Keratinocyte (primary cell): Measurements from ENCODE around the gene CCDC24. TPM values are rescaled to one million over a fixed set of nuclear protein-coding genes. Genes with fewer than 3 reads are reported as not detected.
A peak's percentile ranks its signal among the peaks of the same experiment; 100 is the strongest.

Source experiments
- DNase-seq: peaks from one replicate; pipeline ENCODE4 v3.0.0-alpha.2; 2011; ENCODE audit warnings: low read depth, missing footprints, low spot score
- FAIRE-seq: peaks from 2 replicates; lab custom pipeline; 2011; peaks lifted over from hg19 to GRCh38; lab: Jason Lieb, UNC
- H2AFZ ChIP-seq: 2 replicates; pipeline ENCODE4 v1.6.0; 2012; ENCODE audit warnings: low read length, control low read depth, inconsistent platforms; ENCODE audit not compliant: control insufficient read depth
- H3K27ac ChIP-seq: 2 replicates; pipeline ENCODE4 v1.5.1; 2011; ENCODE audit warnings: low read length; ENCODE audit not compliant: control insufficient read depth, insufficient read depth
- H3K27me3 ChIP-seq: 3 replicates; pipeline ENCODE4 v1.6.0; 2011; ENCODE audit warnings: low read length; ENCODE audit not compliant: control insufficient read depth, insufficient read depth; ENCODE audit errors: extremely low read depth
- H3K36me3 ChIP-seq, 2 experiments: 2 replicates in 1 of 2; 3 replicates in 1 of 2; pipeline ENCODE4 v1.5.1; 2011; ENCODE audit warnings: low read length in 2 of 2, mild to moderate bottlenecking in 1 of 2; ENCODE audit not compliant: control insufficient read depth in 2 of 2, insufficient read depth in 2 of 2; ENCODE audit errors: extremely low read depth in 1 of 2
- H3K4me1 ChIP-seq: 3 replicates; pipeline ENCODE4 v1.5.1; 2011; ENCODE audit warnings: low read length; ENCODE audit not compliant: control insufficient read depth, insufficient read depth; ENCODE audit errors: extremely low read depth
- H3K4me2 ChIP-seq: 3 replicates; pipeline ENCODE4 v1.6.0; 2011; ENCODE audit warnings: low read depth, low read length; ENCODE audit not compliant: control insufficient read depth, insufficient read depth; ENCODE audit errors: extremely low read depth
- H3K4me3 ChIP-seq, 3 experiments: fragments of 200-600 bp in 1 of 3; sonication (generic) in 1 of 3; 2 replicates in 2 of 3; 3 replicates in 1 of 3; pipeline ENCODE4 v1.5.1; 2011 to 2016; ENCODE audit warnings: low read length in 3 of 3, mild to moderate bottlenecking in 3 of 3, control low read depth in 2 of 3, inconsistent platforms in 1 of 3, low read depth in 1 of 3, mixed read lengths in 1 of 3, mixed run types in 1 of 3, moderate library complexity in 1 of 3; ENCODE audit not compliant: control insufficient read depth in 2 of 3, insufficient read depth in 2 of 3; ENCODE audit errors: extremely low read depth in 1 of 3
- H3K79me2 ChIP-seq: 2 replicates; pipeline ENCODE4 v1.6.0; 2012; ENCODE audit warnings: low read length; ENCODE audit not compliant: control insufficient read depth, insufficient read depth
- H3K9ac ChIP-seq: 3 replicates; pipeline ENCODE4 v1.6.0; 2011; ENCODE audit warnings: low read length; ENCODE audit not compliant: control insufficient read depth, insufficient read depth; ENCODE audit errors: extremely low read depth
- H3K9me1 ChIP-seq: 3 replicates; pipeline ENCODE4 v1.6.0; 2011; ENCODE audit warnings: low read length; ENCODE audit not compliant: control insufficient read depth, insufficient read depth; ENCODE audit errors: extremely low read depth
- H3K9me3 ChIP-seq: 2 replicates; pipeline ENCODE4 v1.5.1; 2012; ENCODE audit warnings: low read depth, low read length; ENCODE audit not compliant: control insufficient read depth
- H4K20me1 ChIP-seq: 3 replicates; pipeline ENCODE4 v1.6.0; 2011; ENCODE audit warnings: low read length; ENCODE audit not compliant: control insufficient read depth, insufficient read depth; ENCODE audit errors: extremely low read depth
- CTCF ChIP-seq, 3 experiments: IDR thresholded peaks in 1 of 3; conservative IDR thresholded peaks in 1 of 3; optimal IDR thresholded peaks in 1 of 3; 2 replicates in 2 of 3; 3 replicates in 1 of 3; pipeline versions ENCODE3 to v1.5.1; 2011; ENCODE audit warnings: low read length in 3 of 3, mild to moderate bottlenecking in 3 of 3, moderate library complexity in 2 of 3, control low read depth in 1 of 3, inconsistent platforms in 1 of 3; ENCODE audit not compliant: insufficient read depth in 2 of 3; ENCODE audit errors: extremely low read depth in 1 of 3
- EZH2 ChIP-seq: IDR thresholded peaks from one replicate; pipeline ENCODE4 v1.6.1; 2012; ENCODE audit warnings: inconsistent platforms, mild to moderate bottlenecking, low read length, moderate library complexity
- dilution Hi-C: fragments of 300-500 bp; cut with MboI; formaldehyde crosslinking; loops from one replicate; pipeline ENCODE4 v1.7.0; 2020; ENCODE audit warnings: low sequenced_read_pairs; ENCODE audit not compliant: extremely low pct_ligation_motif_present
- polyA plus RNA-seq, 5 experiments: library from polyadenylated mRNA; depleted of rRNA in 3 of 5; stranded (reverse) in 3 of 5; stranded (forward) in 1 of 5; unstranded in 1 of 5; fragments of >200 nt; gene quantifications; 1 replicate in 1 of 5; 2 replicates in 3 of 5; 3 replicates in 1 of 5; pipeline versions ENCODE4 v1.2.1 to v1.2.3, GENCODE V29; 2011 to 2012; ENCODE audit warnings: missing spikeins in 2 of 5, low read depth in 1 of 5, low replicate concordance in 1 of 5

Gene CCDC24
- polyA plus RNA-seq, 1 donor (not counting 4 experiments of a cell fraction or from before 2014, with no cell fraction given) = 5.2 TPM

- peaks cover 40% of the 10 kb centered on the region for H3K4me1 ChIP-seq
Measured at GRCh38 chr1:43974443-43975248, 16.8 kb upstream of the CCDC24 start, which contains the start of gene ATP6V0B. Gene ATP6V0B (plus strand): TSS chr1:43974960. CDS start chr1:43975041, 81 bp downstream.

GRCh38 chr1:43975249-43975961 is 16.0 kb upstream of the CCDC24 start:
- Histone ChIP-seq H3K9ac (peak overlapping the region; percentile 87), H4K20me1 (no peaks in the 10 kb centered on the region), H3K9me3 (no peaks in the 10 kb centered on the region), H3K79me2 (peaks cover 46% of the 10 kb centered on the region), H3K4me1 (peaks cover 45% of the 10 kb centered on the region), H3K4me3 (peak overlapping the region; percentile 90 to 99 (median 93)), H3K9me1 (peaks cover 5% of the 10 kb centered on the region), H2AFZ (no peak overlapping the region), H3K27me3 (no peaks in the 10 kb centered on the region), H3K27ac (peak overlapping the region; percentile 74), H3K36me3 (peaks cover 30 to 32% of the 10 kb centered on the region in 2 experiments), H3K4me2 (peak overlapping the region; percentile 95)
- no peak for TF ChIP-seq CTCF (optimal IDR thresholded peaks at IDR 0.05 in 1 of 3, IDR thresholded peaks at IDR 0.05 in 1 of 3, conservative IDR thresholded peaks at IDR 0.05 in 1 of 3; ENCODE audit: extremely low read depth in 1 of 3, insufficient read depth in 2 of 3, low read length in 3 of 3)
- TF ChIP-seq EZH2 = no peak
- FAIRE-seq (peak; percentile 34), DNase-seq (no peak)
- dilution Hi-C loops = no loop called here

More at GRCh38 chr1:43974443-43975248, 16.8 kb upstream of the CCDC24 start, which contains the start of gene ATP6V0B:
- FAIRE-seq (no peak), DNase-seq (peak; percentile 53)
- H3K9me3 ChIP-seq = no peaks in the 10 kb centered on the region
- no peak for TF ChIP-seq EZH2
- no peak for TF ChIP-seq CTCF (optimal IDR thresholded peaks at IDR 0.05 in 1 of 3, IDR thresholded peaks at IDR 0.05 in 1 of 3, conservative IDR thresholded peaks at IDR 0.05 in 1 of 3; ENCODE audit: extremely low read depth in 1 of 3, insufficient read depth in 2 of 3, low read length in 3 of 3)
- H3K79me2 ChIP-seq = peaks cover 46% of the 10 kb centered on the region
- H3K36me3 ChIP-seq = peaks cover 30 to 32% of the 10 kb centered on the region in 2 experiments
- peak within 1 kb of the TSS; percentile 85 for H2AFZ ChIP-seq
- no peaks in the 10 kb centered on the region for H3K27me3 ChIP-seq
- peak within 1 kb of the TSS; percentile 90 to 99 (median 93) for H3K4me3 ChIP-seq
- H4K20me1 ChIP-seq = no peaks in the 10 kb centered on the region
- dilution Hi-C loops = no loop called here
- H3K9ac ChIP-seq = peak within 1 kb of the TSS; percentile 87
- H3K9me1 ChIP-seq = peaks cover 5% of the 10 kb centered on the region
- peak within 1 kb of the TSS; percentile 95 for H3K4me2 ChIP-seq
- H3K27ac ChIP-seq = peak within 1 kb of the TSS; percentile 74
